Right forelimb (tissue), 1 donor: ENCODE results near the gene SLC30A3.
A peak's percentile ranks its signal among the peaks of the same experiment; 100 is the strongest.
"Not testable (repeated sequence)": the region's sequence is repeated elsewhere in the genome, so short reads cannot be mapped to it uniquely, and the experiment has no call there.

ENCODE experiments used
- DNase-seq: peaks from one replicate; pipeline ENCODE4 v3.0.0-alpha.2; 2018

SLC30A3 gene

DNA sequence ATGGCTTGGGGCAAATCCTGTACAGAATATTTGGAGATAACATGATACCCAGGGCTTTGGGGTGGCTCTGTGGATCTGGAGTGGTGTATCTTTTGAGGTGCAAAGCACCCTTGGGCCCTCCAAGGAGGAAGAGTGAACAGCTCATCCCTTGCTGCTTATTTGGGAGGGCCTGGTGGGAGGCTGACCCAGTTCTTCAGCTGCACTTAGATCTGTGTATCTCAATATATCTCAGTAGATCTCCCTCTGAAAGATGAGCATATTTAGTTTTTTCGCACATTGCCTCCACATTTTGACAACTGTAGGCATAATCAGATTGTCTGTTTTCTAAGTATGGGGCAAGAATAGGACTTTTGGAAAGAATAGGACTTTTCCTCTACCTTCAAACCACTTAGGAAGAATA is 22.1 kb upstream of the SLC30A3 start:
- DNase-seq: no peak

- DNase-seq: no peak
Measured at GRCh38 chr2:27282892-27283291, 20.0 kb upstream of the SLC30A3 start.

DNA sequence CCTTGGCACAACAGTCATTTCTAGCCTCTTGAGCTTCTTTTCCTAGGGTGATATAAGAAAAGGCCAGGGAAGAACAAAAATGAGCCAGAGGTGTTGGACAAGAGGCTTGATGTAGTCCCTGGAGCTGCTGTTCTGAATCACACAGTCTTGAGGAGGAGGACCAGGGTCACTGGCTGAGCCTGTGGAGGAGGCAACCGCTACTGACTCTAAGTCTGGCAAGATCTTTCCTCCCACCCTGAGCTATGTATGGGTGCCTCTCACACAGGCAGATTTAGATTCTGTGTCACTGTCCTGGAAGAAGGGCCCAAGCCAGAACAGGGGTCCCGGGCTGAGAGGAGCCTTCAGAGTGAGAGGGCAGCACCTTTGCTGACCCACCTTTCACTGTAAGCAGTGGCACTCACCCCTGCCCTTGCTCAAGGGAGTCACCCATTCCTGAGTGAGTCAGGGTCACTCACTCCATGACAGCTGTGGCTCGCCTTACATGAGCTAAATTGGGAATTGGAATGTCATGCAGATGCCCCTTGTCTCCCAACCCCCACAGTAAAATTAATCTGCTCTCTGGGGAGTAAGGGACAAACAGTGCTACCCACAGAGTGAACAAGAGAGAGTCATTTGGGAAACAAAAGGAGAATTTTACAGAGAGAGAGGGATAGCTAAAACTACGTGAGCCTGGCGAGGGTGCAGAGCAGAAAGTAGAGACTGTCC is 19.2 kb upstream of the SLC30A3 start, which contains the start of gene TRIM54:
TRIM54 (plus strand) TSS at position 575 of the 705 bp plus-strand sequence. CDS start 303 bp downstream, outside the sequence.
- DNase-seq: no peak

DNA sequence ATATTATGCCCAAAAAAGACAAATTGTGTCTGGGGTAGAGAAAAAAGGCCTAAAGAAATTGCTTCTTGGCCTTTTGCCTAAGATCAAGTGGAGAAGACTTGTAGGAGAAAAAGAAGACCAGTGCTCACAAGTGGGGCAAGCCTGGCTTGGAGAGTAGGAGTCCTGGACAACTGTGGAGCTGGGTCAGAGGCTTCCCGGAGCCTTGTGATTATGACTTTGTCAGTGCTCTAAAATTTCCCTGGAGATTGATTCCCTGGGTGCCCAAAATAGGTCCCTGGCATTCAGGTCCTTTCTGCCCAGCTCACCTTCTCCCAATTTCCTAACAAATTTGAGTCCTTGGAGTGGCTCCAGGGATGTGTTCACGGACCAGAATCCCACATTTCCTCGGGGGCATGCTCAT is 18.6 kb upstream of the SLC30A3 start:
- no peak for DNase-seq

DNA sequence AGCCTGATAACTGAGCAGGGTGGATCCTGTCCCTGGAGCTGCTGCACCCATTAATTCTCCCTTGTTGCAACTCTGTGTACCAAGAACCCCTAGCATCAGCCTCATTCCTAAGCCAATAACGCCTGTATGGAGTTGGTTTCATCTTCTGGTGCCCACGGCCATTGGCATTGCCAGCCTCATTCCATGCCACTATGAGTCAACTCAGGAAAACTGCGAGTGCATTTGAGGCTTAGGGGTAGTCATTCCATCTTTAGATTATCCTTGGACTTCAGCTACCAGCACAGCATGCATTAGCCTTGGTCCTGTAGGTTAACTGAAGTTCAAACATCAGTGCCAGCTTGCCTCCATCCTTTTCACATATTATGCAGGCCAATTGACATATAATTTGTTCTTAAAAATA is 18.0 kb upstream of the SLC30A3 start:
- no peak for DNase-seq

- no peak for DNase-seq
Measured at GRCh38 chr2:27278010-27278409, 15.2 kb upstream of the SLC30A3 start.

GRCh38 chr2:27275211-27276150 is 12.6 kb upstream of the SLC30A3 start, which contains the start of gene DNAJC5G:
Gene DNAJC5G, plus strand, starts transcription at chr2:27275433. Its CDS starts 1,296 bp downstream, at chr2:27276729.
- DNase-seq: no peak

DNA sequence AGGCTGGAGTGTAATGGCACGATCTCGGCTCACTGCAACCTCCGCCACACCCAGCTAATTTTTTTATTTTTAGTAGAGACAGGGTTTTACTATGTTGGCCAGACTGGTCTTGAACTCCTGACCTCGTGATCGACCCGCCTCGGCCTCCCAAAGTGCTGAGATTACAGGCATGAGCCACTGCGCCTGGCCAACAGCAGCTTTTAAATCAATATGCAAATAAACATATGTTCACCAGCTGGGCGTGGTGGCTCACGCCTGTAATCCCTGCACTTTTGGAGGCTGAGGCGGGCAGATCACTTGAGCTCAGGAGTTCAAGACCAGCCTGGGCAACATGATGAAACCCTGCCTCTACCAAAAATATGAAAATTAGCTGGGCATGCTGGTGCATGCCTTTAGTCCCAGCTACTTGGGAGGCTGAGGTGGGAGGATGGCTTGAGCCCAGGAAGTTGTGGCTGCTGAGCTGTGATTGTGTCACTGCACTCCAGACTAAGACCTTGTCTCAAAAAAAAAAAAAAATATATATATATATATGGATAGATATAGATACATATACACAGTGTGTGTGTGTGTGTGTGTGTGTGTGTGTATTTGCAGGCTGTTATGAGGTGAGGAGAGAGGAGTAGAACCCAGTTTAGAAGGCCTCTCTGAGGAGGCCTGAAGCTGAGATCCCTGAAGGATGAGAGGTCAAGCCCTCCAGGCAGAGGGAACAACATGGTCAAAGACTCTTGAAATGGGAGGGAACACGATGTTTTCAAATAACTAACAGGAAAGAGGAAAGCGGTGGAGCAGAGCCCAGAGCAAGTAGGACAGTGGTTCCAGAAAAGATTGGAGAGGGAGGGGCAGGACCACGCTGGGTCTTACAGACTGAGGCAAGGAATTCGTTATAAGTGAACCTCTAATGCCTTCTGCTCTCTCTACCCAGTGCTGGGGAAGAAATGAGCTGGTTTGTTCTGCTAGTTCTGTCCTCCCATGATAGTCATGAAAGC is 10.0 kb upstream of the SLC30A3 start:
- DNase-seq: not testable (repeated sequence)

- no peak for DNase-seq
Measured at GRCh38 chr2:27271631-27272340, 8.9 kb upstream of the SLC30A3 start.

- no peak for DNase-seq
Measured at GRCh38 chr2:27270670-27271069, 7.8 kb upstream of the SLC30A3 start.

- DNase-seq: no peak
Measured at GRCh38 chr2:27270131-27270530, 7.3 kb upstream of the SLC30A3 start.

GRCh38 chr2:27268296-27268695 is 5.4 kb upstream of the SLC30A3 start:
- DNase-seq: not testable (repeated sequence)

DNA sequence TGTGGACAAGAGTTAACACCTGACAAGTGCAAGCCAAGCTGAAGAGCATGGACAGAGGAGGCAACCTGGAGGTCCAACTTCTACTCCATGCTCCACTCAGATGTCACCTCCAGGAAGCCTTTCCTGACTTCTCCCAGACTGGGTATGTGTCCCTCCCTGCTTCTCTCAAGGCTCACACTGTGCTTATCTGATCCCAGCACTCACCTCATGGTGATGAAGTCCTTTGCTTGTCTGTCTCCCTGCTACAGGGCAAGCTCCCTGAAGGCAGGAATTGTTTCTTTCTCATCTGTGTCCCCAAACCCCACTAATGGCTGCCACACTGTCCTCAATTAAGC is 2.7 kb upstream of the SLC30A3 start:
- no peak for DNase-seq

DNA sequence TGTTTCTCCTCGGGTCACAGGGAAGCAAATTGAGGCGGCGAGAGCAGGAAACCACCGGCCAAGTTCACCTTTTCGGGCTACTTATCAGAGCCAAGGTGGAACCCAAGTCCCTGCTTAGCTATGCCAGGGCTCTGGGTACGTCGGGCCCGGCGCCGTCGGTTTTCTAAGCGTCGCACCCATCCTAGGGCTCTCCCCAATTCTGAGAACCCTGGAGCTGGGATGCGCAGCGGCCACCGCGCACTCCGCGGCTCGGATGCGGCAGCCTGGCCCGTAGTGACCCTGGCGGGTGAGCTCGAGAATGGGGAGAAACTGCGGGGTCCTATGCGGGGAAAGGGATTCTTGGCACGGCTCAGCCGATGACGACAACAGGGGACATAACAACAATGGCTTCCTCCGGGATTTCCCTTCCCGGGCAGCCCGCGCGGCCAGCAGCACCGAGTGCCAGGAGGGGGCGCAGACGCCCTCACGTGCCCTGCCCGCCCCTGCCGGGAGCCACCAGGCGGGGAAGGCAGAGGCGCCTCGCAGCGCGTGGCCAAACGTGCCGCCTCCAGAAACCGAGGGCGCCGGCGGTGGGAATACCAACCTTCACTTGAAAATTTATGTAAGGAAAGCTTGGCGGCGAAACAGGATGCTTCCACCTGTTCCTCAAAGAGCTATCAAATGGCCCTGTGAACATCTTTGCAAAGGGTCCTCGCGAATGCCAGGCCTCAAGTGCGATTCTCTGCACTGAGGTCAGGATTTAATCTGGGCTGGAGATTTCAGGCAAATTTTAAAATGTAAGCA is 2.1 kb upstream of the SLC30A3 start:
- DNase-seq: peak; percentile 67

DNA sequence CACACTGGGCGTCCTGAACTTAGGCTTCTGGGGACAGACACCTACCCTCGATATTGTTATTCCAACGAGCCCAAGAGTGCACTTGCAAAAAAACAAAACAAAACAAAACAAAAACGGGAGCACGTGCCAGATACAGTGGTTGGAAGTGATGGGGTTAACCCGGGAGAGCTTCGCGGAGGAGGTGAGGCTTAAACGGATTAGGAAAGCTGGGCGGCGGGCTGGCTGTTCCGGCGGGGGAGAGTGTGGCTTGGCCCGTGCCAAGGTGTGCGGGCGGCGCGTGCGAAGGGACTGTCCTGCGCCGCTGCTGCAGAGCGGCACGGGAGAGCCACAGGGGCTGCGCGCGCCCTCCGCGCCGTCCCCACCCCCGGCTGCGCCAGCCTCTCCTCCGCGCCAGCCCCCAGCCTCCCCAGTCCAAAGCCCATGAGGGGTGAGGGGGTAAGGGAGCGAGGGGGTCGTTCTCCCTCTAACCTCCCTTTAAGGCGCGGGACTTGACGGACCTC is 1.5 kb upstream of the SLC30A3 start:
- no peak for DNase-seq

DNA sequence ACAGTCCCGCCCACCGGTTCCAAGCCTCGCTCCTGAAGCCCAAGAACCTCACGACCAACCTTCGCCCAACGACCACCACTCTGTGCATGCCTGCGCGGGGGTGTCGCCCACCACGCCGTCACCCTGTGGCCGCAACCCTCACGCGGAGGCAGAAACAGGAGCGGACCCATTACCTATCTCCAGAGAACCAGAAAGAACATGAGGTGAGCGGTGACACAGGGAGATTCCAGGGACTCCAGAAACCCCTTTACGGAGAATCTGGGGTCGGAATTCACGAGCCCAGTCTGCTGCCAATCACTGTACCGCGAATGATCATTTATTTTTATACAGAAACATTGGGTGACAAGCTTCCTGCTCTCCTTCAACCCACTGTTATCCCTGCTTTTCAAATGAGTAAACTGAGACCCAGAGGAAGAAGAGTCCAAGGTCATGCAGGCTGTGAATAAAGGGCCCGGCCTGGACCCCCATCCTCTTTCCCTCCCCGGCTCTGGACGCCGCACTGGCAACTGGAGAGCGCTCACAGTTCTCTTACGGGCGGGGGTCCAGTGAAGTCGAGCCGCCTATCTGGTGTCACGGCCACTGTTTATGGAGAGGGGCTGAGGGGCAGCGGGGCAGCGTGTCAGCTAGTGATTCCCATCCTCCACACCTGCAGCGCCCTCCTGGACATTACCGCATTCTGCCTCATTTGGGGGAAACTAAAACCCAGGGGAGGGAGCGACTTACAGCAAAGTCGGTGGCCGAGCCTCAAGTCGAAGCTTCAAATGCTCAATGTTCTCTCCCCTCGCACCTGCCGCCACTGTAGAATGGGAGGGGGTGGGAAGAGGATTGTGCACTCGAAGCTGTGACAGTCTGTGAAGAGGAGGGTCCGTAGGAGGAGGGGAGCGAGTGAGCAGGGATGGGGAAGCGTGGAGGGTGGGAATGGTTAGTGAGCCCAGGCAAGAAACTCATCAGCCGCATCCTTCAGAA is 723 bp upstream of the SLC30A3 start:
- no peak for DNase-seq

GRCh38 chr2:27261926-27262298 is 935 bp downstream of the SLC30A3 start:
- no peak for DNase-seq

DNA sequence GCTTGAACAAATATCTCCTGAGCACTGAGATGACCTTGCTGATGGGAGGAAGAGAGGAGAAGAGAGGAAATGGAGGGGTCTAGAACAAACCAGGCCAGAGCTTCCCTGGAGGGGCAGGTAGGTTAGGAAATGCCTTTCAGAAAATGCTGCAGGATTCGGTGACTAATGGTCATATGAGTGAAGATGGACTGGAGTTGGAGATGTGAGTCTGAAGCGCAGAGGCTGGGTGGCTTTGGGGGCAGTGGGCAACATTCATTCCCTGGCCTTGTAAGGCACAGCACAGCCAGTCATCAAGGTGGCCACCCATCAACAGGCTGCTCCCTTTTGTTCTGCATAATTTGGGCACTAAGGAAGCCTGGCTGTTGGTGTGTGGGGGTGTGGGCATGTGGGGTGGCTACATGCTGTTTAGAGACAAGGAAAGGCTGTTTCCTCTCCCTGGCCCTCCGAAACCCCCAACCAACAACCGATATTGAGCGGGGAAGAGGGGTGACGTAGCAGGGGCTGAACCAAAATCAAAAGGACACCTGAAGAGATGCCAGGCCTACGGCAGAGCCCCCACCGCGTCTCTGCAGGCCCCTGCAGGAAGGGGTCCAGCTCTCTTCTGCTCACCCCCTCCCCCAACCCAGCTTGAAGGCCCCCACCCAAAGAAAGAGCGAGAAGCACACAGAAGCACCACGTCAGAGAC is 1.5 kb downstream of the SLC30A3 start:
- no peak for DNase-seq

DNA sequence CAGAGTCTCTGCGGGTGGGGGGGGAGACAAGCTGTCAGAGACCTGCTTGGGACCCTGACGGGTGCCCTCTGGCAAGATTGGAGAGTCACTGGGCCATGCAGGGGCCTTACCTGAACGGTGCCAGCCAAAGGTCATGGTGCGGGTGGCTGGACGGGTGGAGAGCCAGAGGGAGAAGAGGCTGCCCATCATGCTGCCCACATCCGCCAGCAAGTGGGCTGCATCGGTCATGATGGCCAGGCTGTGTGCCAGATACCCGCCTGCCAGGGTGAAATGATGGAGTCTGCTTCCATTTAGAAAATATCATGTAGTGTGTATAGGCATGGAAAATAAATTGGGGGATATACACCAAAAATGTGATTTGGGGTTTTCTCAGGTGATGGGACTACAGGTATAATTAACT is 4.8 kb downstream of the SLC30A3 start:
- no peak for DNase-seq
